GM21825 (cell line): Measurements from ENCODE around the gene MAPK10.
"Not testable (repeated sequence)": the region's sequence is repeated elsewhere in the genome, so short reads cannot be mapped to it uniquely, and the experiment has no call there.

ENCODE experiments used
- ATAC-seq: cut with Tn5 transposase; IDR thresholded peaks from one replicate; pipeline ENCODE4 v1.9.1; 2021; ENCODE audit warnings: mild to moderate bottlenecking, moderate library complexity; ENCODE audit not compliant: unreplicated experiment

MAPK10 gene

DNA sequence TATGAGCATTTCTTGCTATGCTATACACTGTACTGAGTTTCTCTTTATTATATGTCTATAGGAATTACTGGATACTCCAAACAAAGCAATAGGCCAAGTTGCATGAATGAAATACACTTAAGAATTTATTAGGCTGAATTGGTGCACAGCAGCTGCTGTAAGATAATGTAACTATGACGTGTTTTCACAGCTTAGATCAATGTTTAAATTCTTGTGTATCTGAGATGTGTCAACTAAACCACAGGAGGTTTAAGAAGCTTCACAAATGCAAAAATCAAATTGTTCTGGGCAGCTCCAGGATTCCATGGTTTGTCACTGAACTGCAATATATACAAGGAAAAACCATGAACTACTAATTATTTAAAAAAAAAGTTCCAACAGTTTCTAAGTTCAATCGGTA, 156.7 kb downstream of the MAPK10 start:
- no peak for ATAC-seq

DNA sequence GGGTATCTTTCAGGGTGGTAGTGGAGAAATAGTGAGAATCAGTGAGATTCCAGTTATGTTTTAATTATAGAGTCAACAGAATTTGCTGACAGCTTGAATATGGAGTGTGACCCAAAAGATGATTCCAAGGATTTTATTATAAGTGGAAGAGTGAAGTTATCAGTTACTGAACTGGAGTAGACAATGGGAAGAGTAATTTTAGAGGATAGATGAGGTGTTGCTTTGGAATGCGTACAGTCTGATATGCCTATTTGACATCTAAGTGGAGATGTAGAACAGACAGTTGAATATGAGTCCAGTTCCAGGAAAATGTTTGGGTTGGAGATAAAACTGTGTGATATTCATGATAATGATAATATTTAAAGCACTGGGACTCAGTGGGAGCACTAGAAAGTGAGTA, 174.2 kb downstream of the MAPK10 start:
- no peak for ATAC-seq

GRCh38 chr4:86184901-86185285, 175.0 kb downstream of the MAPK10 start:
- no peak for ATAC-seq

DNA sequence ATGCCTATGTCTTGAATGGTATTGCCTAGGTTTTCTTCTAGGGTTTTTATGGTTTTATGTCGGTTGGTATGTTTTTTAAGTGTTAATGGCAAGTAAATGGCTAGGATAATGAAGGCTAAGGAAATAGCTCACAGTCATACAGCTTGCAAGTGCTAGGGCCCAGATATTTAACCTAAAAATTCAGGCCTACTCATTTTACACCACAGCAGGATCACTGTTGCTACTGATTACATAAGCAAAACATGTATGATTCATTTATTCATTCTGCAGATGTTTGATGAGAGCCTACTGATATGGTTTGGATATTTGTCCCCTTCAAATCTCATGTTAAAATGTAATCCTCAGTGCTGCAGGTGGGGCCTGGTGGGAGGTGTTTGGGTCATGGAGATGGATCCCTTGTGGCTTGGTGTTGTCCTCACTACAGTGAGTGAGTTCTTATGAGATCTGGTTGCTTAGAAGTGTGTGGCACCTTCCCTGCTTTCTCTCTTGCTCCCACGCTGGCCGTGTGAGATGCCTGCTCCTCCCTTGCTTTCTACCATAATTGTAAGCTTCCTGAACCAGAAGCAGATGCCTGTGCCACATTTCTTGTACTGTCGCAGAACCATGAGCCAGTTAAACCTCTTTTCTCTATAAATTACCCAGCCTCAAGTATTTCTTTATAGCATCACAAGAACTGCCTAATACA, 175.5 kb downstream of the MAPK10 start:
- ATAC-seq = no peak

DNA sequence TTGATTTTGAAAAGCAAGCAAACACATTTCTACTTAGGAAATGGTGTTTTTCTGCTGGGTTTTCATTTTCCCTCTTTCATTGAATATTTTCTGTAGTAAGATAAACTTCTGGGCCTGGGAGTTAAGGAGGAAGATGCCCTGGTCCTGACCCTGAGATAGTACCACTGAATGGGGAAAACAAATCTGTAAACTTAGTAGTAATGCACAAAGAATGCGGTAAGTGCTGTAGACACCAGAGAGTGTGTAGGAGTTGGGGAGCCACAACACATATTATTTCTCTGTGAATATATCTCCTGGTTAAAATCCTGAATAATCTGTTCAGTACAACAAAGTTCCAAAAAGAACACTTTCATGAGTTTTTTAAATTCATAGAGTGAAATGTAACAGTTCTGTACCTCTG, 178.3 kb downstream of the MAPK10 start:
- ATAC-seq = no peak

DNA sequence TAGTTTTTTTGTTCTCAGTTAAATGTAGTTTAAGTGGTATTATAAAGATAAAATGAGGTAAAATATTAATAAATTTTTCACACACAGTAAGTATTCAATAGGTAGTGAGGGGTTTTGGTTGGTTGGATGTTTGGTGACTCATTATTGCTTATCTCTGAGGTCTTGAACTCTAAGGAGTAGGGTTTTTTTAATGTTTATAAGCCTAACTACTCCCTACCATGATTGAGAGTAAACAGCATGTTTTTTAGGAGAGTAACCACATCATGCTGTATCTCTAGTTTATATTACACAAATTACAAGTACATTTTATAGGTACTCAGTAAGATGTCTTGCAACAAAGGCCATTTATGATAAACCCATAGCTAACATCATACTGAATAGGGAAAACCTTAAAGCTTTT, 181.6 kb downstream of the MAPK10 start:
- no peak for ATAC-seq

DNA sequence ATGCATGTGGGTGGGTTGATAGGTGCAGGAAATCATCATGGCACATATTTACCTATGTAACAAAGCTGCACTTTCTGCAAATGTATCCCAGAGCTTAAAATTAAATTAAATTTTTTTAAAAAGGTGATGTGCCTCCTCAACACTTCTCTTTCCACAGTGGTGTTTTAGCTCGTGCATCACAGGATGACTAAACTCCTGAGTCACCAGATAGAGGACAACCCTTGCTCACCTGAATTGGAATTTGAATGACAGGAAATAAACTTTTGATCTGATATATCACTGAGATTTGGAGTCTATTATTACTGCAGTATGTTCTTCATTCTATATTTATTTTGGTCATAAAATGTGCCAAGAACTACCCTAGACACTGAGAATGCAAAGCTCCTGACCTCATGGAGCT, 185.3 kb downstream of the MAPK10 start:
- no peak for ATAC-seq

DNA sequence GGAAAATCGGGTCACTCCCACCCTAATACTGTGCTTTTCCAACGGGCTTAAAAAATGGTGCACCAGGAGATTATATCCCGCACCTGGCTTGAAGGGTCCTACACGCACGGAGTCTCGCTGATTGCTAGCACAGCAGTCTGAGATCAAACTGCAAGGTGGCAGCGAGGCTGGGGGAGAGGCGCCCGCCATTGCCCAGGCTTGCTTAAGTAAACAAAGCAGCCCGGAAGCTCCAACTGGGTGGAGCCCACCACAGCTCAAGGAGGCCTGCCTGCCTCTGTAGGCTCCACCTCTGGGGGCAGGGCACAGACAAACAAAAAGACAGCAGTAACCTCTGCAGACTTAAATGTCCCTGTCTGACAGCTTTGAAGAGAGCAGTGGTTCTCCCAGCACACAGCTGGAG, 191.5 kb downstream of the MAPK10 start:
- ATAC-seq = not testable (repeated sequence)

GRCh38 chr4:86160426-86160825, 199.4 kb downstream of the MAPK10 start:
- no peak for ATAC-seq

- ATAC-seq = no peak
These were observed 200.6 kb downstream of the MAPK10 start for GRCh38 chr4:86159216-86159615.

DNA sequence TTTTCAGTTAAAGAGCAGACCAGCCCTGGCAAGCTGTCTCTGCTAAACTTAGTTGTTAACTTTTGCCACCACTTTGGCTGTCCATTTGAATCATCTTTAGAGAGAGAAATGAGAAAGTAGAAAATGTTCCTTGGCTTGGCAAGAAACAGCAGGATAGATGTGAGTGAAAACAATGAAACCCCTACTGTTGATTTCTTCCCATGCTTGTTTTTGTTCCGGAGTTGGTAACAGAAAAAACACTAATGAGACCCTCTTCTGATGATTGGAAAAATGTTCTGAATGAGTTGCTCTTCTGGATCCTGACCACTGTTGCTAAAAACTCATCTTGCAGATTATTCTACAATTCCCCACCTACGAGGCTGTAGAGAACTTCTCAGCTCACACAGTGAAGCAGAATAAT, 203.3 kb downstream of the MAPK10 start:
- no peak for ATAC-seq

- ATAC-seq = no peak
These were observed 204.1 kb downstream of the MAPK10 start for GRCh38 chr4:86155766-86156165.

DNA sequence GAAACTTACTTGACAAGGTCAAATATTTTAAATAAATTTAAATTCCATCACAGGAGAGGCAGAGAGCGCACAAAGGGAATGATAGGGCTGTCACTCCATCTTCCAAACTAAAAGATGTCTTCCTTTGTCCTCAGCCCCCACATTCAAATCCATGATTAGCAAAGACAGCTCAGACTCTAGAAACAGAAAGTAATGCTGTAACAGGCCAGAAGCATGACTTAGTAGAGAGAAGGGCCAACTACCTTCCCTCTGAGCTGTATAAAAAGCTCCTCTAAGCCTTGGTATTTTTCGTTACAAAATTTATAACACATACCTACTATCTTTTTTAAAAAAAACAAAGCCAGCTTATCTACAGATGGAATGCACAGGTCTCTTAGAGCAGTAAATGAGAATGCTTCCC, 207.4 kb downstream of the MAPK10 start:
- no peak for ATAC-seq

DNA sequence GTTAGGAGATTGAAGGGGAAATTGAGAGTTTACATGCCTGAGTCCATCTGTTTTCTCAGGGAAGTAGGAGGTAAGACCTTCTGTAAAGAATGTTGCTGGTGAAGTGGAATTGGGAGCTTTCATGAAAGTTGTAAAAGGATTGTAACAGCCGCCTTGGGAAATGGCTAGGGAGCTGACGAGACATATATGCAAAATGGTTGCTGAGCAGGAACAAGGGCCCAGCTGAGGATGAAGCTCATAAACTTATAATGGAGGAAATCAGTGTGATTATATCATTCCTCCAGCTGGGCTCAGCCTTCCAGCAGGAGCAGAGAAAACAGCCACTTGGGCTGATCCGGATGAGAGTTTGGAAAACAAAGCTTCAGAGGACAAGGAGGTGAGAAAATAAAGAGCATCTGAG, 208.7 kb downstream of the MAPK10 start:
- no peak for ATAC-seq

- no peak for ATAC-seq
These were observed 218.7 kb downstream of the MAPK10 start for GRCh38 chr4:86141161-86141560.

GRCh38 chr4:86132468-86132867, 227.4 kb downstream of the MAPK10 start:
- ATAC-seq = no peak

DNA sequence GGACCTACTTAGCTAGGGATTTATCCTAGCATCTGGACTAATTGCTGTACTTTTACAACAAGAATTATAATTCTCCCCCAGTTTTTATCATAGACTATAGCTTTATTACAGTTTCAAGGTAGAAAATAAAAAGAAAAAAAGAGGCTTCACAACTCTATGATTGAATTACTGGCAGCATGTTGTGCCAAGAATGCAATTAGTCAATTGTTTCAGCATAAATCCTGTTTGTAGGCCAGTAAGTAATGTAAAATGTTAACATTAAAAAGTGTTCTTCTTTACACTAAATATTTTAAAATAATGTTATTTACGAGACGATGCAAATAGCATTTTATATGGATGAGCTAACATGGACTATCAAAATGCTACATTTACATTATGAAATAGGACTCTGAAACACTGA, 228.4 kb downstream of the MAPK10 start:
- ATAC-seq = no peak

- no peak for ATAC-seq
These were observed 229.5 kb downstream of the MAPK10 start for GRCh38 chr4:86130160-86130933.

DNA sequence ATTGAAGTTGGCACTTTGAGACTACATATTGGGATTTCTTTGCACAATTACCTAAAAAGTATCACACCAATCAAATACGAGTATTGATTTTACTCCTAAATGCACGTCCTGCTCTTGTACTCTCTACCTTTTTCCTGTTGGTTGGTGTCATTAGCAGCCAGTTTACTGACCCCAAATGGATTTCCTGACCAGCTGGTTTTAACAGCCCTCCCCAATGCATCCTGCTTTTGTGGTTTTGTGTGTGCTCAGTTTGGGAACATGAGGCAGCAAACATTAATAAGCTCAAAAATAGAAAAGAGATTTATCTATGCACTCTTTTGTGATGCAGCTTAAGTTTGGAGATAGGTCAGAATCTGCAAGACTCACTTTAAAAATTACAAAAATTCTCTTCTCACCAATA, 230.3 kb downstream of the MAPK10 start:
- ATAC-seq = no peak

DNA sequence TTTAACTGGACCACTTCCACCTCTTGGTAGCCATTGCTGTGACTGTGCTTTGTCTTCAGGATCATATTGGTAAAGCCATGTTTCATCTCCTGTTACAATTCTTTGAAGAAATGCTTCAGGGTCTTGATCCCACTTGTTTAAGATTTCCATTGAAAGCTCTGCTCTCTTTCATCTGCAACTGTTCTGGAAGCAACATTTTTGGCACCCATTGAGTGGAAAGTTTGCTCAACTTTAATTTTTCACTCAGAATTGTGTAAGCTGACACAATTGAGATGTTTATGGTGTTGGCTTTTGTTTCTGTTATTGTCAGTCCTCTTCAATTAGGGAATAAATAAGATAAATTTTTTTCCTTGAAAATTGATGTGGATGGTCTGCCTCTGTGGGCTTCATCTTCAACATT, 237.4 kb downstream of the MAPK10 start:
- ATAC-seq = no peak

DNA sequence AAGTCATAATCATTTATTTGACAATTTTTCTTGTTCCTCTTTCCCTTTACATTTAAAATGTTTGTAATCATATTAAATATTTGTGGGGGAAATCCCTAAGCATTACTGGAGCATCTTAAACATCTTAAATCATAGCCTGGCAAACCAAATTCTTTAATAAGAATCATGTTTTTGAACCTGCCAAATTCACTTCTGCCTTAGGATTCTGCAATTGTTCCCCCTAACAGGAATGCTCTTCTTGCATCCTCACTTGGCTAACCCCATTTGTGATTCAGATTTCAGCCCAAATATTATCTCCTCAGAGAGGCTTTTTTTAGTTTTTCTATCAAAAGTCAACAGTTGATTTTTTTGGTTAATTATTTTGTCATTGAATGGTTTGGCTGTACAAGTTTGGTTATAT, 241.1 kb downstream of the MAPK10 start:
- ATAC-seq = no peak

- ATAC-seq = no peak
These were observed 242.0 kb downstream of the MAPK10 start for GRCh38 chr4:86117705-86118302.
